GM21723 (cell line): ENCODE results near the gene KCNN3.
A peak's percentile ranks its signal among the peaks of the same experiment; 100 is the strongest.

Experiments used
- ATAC-seq: cut with Tn5 transposase; IDR thresholded peaks from one replicate; pipeline ENCODE4 v1.9.1; 2021; ENCODE audit warnings: mild to moderate bottlenecking, moderate library complexity; ENCODE audit not compliant: unreplicated experiment

Gene KCNN3

DNA sequence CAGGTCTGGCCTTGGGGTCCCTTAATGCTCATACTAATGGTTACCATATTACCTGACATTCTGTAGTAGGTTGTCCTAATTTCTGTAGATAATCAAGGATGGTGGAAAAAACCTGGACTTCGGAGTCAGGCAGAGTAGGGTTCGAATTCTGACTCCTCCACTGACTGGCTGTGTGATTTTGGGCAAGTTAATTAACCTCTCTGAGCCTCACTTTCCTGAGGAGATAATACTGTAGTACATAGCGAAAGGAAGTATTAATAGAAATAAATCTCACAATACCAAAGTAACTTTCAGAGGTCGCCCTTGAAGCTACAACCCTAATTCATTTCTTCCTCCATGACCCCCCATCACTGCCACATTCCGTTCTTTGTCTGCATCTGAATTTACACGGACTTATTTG, 72.9 kb downstream of the KCNN3 start:
- ATAC-seq = no peak

DNA sequence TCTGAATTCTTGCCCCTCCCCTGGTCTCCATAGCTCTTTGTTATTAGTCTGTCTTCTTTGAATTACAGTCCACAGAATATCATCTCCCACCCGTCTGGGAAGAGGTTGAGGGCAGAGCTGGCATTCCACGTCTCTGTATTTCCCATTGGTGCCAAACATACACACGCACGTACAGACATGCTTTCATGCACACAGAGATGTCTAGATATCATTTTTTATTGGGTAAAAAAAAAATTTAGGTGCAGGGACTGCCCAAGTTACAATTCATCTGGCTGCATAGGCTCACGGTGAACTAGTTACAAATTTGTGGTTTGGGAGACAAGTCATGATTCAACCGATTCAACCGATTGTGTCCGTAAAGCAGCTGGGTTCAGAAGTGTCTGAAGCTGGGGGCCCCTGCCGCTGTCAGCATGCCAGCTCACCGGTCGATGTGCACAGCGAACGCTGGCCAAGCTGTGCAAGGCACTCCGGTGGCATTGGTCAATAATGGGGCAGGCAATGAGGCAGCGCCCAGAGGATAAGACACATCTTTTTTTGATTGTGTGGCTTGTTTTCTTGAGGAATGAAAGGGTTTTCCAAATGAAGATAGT, 73.7 kb downstream of the KCNN3 start:
- no peak for ATAC-seq

DNA sequence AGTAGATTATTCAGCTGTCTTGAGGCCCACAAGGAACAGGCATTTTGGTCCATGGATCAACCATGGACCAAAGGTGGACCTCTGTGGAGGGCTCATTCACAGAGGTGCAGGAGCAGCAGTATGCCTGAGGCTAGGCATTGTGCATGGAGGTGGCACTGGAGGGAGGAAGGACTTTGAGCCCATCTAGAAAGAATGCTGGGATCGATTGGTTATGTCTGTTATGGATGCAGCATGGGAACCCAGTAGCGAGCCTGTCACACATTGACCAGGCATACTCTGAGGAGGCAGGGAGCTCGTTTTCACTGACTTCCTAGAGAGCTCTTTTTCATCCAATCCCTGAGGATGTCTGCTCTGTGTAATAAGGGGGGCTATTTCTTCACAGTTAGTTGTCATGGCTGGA, 75.5 kb downstream of the KCNN3 start:
- no peak for ATAC-seq

DNA sequence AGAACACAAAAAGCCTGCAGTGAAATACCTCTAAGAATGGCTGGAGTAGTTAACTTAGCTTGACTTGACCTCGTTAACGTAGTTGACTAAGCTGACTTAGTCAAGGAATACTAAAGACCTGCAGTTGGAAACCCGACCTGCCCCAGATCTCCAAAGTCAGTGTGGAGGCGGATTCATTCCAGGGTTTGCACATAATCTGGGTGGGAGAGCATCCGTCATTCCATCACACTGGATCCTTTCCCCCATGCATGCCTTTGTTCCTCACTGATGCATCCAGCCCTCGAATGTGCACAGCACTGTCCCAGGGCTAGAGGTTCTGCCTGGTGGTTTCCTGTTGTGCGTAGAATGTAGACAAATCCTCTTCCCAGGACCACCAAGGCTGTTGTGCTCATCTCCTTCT, 76.4 kb downstream of the KCNN3 start:
- ATAC-seq = no peak

DNA sequence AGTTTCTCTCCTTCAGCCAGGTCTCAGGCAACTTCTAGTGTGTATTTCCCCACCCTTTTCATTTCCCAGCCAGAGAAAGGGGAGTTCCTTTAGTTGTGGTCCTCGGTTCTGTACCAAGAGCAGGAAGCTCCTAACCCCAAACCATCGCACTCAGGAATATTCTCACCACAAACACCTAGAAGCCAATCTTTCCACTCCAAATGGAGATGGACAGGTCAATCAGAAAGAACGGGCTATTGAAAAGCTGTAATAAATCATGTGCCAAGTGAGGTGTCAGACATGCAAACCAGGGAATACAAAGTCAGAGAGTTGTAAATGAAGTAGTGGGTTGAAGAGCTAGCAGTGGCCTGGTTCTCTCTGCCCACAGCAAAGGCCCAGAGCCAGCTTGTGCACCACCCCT, 77.2 kb downstream of the KCNN3 start:
- ATAC-seq = no peak

DNA sequence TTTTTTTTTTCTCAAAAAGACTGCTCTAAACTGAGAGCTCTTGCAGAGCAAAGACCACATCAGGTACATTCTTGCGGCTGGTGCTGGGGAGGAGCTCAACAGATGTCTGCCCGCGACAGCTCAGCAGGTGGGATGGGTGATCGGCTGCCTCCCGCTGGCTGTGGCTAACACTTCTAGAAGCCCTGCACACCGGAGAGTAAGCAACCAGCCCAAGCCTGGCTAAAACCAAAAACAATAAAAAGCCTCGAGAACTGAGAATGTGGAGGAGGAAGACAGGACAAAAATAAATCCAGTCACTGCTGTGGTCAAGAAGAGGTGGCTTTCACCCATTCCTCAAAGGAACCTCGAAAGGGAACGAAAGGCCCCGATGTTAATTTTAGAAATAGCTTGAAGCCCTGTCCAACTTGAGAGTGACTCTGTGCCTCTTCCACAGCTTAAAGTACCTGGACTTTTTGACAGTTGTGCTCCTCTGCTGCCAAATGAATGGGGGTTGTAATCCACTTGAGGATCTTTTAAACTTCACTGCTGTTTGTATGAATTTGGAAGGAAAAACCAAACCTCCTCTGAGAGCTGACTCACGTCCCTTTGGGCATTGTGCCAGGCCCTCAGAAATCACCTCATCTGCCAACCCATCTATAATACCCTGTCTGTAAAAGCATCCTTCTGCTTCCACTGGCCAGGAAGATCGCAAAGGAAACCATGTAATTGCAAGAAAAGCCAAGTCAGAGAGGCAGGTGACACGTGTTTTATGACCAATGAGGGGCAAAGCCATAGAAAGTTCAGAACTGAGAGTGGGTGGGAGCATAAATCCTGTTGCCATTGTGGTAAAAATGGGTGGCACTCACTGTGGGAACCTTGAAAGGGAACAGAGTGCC, 78.6 kb downstream of the KCNN3 start:
- ATAC-seq = peak; percentile 87

DNA sequence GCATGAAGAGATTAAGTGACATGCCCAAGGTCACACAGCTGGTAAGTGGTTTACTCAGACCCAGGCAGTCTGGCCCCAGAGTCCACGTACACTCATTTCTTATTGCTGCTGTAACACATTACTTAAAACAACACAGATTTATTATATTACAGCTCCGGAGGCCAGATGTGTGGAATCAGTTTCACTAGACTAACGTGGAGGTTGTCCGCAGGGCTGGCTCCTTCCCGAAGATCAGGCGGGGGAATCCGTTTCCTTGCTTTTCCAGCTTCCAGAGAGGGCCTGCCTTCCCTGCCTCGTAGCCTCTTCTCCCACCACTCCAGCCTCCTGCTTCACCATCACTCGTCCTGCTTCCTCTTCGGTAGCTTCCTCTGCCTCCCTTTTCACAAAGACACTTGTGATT, 81.2 kb downstream of the KCNN3 start:
- ATAC-seq = no peak

DNA sequence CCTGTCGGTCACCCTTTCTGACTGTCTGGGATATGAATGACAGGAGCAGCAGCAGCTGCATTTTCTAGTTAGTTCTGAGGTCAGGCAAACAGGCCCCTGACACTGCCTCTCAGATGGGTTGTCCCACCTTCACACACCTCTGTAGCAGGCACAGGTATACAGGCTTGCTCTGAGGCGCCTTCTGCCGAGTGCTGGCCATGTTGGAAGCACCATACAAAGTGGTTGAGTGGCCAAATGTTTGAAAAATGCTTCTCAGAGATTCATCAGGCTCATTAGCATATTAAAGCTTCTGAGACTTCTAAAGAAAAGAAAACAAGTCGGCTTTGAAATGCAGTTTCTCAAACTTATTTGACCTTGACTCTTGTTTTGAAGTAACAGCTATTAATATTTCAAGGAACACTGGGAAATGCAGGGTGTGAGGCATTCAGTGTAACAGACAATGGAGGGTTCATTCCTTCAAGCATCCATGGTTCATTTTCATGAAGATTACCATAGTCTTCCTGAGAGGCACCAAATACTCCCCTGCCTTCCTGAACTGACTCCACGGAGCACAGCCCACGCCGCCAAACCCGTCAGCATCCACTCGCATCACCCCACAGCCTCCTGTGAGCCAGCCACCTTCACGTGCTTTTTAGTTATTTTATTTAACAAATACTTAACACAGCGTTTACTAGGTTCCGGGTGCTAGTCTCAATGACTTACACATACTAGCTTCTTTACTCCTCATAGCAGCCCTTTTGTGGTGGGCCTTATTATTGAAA, 81.8 kb downstream of the KCNN3 start:
- ATAC-seq = no peak

DNA sequence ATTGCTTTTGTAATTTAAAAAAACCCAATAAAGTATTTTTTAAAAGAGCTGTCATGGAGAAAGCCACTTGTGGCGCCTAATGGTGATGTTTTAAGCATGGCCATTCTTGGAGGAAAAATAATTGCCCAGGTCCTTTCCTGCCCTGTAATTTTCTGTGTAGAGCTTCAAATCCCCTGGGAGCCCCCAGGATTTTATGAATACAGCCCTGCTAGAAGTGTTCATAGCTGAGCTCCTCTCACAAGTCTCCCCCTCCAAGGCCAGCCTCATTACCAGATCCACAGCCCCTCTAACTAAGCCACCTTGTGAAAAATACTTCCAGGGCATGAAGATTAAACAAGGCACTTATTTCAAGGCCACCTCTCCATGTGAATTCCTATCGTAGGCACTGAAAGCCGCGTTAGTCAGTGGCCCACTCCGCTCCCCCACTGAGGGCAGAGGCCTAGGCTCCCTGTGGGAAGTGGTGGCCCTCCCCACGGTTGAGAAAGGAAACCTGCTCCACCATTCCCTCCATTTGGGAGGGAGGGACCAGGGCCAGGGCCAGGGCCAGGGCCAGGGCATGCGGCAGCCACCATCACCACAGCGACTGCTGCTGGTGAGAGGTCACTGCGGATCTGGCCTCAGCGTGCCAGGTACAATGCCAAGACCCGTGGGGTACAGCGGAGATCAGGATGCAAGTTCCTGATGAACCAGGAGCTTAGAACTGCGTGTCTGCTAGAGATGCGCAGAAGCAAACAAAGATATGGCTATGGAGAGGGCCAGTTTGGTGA, 83.1 kb downstream of the KCNN3 start:
- no peak for ATAC-seq

DNA sequence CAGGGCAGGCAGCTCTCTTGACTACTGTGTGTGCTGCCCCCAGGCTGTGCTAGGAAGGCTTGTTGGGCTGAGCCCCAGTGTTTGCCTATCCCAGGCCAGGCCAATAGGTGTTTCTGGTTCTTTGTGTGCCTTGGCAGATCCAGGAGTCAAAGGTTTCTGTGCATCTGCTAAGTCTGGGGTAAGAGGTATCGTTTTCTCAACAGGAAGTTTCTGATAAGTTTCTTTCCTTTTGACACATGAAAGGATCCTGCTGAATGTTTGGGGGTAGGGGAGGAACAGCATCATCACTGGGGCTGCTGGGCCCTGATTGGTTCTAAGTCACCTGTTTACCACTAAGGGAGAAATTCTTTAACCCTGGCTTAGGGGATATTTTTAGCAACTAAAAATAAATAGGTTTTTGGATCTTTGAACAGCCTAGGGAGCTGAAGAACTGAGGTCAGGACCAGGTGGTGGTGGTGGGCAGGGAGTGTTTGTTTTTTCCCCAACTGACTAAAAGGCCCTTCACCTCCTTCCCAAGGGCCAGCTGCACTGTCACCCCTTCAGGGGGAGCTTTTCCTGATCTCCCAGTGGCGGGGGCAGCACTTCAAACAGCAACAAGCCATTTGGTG, 85.1 kb downstream of the KCNN3 start:
- ATAC-seq = peak; percentile 83

DNA sequence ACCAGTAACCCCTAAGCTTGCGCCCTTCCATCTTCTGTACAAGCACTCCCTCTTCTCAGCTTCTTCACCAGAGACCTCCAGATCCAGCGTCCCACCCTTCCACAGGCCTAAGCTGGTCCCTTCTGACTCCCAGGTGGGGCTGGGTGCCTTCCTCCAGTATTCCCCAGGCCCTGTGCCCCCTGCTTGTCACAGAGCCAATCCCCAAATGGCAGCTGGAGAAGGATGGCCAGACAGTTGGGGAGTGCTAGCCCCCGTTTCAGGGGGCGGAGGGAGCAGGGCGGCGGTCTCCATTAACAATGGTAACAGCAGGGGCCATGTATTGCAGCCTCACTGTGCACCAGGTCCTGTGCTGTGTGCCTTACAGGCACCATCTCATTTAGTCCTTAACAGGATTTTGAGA, 85.7 kb downstream of the KCNN3 start:
- no peak for ATAC-seq

DNA sequence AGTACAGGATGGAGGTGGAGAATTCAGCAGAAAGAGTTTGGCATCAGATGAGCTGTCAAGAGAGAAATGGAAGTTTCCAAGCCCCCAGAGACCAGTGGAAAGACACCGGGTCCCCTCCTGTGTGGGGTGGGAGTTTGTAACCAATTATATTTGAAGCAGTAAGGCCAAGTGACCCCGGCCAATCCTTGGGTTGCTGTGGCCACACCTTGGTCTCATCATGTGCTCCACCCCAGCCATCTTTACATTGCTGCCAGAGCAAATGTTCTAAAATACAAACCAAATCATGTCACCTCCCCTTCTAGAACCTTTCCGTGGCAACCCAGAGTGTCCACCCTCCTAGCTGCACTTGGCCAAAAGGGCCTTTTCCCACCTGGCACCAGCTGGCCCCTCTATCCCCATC, 86.1 kb downstream of the KCNN3 start:
- no peak for ATAC-seq

DNA sequence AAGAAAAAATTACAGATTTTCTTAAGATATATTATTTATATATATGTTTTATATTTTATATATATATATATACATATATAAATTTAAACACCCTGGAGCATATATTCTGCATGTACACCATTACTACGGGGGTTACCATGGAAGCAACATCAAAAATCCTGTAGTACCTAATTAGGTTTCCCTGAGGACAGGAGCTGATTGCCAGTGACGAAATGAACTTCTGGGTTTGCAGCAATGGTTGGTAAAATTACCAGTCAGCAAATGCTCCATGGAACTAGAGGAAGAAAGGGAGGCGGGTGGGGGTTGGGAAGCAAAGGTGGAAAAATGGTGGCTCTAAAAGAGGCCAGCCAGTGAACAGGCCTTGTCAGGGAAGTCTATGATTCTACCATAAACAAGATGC, 89.5 kb downstream of the KCNN3 start:
- ATAC-seq = no peak

DNA sequence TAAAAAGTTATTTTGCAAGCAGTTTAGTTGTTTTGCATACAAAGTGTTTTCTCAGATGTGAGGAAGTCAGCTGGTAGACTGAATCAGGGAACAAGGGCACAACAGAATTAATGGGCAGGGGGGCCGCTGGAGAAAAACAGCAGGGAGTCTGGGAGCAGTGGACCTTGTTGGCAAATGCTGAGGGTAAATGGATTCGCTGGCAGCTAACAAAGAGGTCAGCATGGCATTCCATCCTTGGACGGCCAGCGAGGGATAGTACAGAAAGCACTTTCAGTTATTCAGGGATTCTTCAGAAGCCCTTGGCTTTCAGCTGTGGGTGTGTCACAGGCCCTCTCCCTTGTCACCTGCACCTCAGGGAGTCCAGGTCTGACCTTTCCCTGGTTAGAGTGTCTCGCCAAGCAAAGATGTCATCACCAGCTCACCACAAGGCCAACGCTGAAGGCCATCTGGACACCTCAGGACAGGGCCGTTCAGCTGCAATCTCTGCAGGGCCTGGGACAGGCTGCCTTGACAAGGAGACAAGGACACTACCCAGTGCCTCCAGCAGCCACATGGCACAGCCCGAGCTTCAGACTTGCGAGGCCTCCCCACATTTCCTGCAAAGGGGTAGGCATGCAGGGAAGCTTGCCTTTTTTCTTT, 90.4 kb downstream of the KCNN3 start:
- no peak for ATAC-seq

DNA sequence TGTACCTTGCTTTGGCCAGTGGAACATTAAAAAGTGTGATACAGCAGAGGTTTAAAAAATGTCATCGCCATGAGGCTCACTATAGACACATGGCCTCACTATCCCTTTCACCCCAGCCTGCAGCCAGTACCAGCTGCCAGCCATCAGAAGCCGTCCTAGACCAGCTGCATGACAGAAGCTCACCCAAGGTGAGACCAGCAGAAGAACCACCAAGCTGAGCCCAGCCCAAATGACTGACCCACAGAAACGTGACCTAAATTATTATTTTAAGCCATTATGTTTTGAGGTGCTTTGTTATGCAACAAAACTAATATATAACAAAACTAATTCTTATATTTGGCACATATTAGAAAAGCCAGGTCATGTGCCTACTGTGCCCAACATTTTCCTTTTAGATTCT, 91.1 kb downstream of the KCNN3 start:
- ATAC-seq = no peak

DNA sequence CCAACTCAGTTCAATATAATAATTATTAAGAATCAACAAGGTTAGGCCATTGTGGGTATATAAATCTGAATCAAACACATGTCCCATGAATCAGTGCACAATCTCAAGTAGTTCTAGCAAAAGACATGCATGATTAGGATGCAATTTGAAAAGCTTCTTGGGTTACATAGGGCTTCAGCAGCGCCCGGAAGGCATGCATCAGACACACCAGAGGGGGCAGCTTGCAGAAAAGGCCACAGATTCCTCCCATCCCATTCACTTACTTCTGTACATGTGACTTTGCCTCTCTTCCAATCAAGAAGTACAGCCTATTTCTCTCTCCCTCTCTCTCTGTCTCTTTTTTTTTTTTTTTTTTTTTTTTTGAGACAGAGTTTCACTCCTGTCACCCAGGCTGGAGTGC, 91.8 kb downstream of the KCNN3 start:
- no peak for ATAC-seq

DNA sequence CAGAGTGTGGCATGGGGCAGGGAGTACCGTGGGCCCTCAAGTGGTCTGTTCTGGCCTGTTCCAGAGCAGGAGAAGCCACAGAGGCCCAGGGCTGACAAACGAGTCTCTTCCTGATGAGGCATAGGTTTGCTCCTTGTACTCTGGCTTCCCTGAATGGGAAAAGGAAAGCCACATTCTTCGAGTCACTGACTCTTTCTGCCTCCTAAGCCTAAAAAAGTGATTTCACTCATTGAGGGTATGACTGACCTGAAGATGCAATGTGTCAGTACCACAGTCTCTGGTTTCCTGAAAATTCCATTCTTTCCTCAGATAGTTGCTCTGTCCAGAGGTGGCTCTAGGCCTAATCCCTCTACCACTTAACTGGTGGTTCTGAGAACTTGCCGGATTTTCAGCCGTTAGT, 92.3 kb downstream of the KCNN3 start:
- ATAC-seq = no peak

DNA sequence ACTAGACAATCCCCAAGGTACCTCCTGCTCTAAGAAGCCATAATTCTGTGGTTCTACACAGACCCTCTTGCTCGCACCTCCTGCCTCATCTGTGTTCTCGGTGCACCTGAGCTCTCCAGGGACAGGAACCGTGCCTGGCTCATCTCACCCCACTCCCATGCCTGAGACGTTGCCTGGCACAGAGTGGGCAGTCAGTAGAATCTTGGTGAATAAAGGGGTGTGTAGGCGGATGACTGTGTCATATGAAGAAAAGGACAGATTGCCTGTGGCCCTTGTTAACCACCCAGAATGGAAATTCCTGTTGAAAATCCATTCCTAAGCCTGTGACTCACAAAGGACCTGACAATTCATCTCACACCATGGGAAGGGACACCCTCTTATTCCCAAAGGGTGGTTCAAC, 92.9 kb downstream of the KCNN3 start:
- ATAC-seq = no peak

DNA sequence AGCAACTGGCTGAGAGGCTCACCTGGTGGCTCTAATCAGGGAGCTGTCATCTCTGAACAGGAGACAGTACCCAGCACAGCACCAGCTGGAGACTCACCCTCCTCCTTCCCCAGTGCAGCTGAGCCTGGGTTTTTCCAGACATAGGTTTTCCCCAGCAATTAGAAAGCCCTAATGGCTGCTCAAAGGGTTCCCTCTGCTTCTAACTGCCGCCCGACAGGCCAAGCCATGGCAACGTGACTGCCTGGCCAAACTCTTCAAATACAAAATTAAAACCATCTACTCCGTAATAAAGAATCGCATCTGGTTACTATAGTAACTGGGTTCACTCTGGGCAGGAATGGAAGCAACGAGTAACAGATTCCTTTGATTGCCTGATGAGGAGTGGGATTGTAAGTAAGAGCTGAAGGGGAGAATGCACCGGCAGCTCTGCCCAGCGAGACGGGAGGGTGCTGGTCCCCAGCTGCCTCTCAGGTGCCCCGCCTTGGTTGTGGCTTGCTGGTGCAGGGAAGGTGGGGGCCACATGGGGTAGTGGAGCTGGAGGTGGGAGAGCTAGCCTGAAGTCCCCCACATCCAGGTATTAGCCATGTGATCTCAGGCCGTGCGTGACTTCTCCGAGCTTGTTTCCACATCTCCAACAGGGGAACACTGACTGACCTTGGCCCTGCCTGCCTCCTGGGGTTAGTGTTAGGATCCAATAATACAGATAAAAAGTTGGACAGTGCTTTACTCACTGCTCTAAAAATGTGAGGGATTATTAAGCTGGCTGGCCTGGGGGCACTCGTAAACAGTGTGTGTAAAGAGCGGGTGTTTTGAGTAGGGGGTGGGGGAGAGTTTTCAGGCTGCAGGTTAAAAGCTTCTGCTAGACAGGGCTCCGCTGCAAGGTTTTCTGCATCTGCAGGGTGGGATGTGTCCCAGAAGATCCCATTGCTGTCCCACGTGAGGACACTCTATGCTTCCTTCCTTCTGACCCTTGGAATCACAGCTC, 94.2 kb downstream of the KCNN3 start:
- no peak for ATAC-seq
